H9 (cell line): Measurements from ENCODE around the gene TMEM182. TPM values are rescaled to one million over a fixed set of nuclear protein-coding genes. Genes with fewer than 3 reads are reported as not detected.

Experiments
- DNase-seq: peaks from one replicate; pipeline ENCODE4 v3.0.0-alpha.2; 2017
- H2AFZ ChIP-seq: one replicate; pipeline ENCODE4 v1.6.1; 2013; ENCODE audit warnings: mild to moderate bottlenecking, low read length, control low read depth, moderate library complexity
- H2AK5ac ChIP-seq: 2 replicates; pipeline ENCODE4 v1.6.1; 2013; ENCODE audit warnings: low read length, control low read depth, mixed read lengths; ENCODE audit not compliant: insufficient read length
- H2BK120ac ChIP-seq: one replicate; pipeline ENCODE4 v1.6.1; 2013; ENCODE audit warnings: low read depth, mild to moderate bottlenecking, low read length, control low read depth, inconsistent platforms; ENCODE audit not compliant: poor library complexity, severe bottlenecking
- H2BK12ac ChIP-seq: 2 replicates; pipeline ENCODE4 v1.6.1; 2013; ENCODE audit warnings: low read length, control low read depth, mixed read lengths, low read depth; ENCODE audit not compliant: insufficient read length
- H2BK15ac ChIP-seq: 2 replicates; pipeline ENCODE4 v1.6.1; 2013; ENCODE audit warnings: low read depth, low read length, control low read depth
- H2BK20ac ChIP-seq: one replicate; pipeline ENCODE4 v1.6.1; 2013; ENCODE audit warnings: low read depth, mild to moderate bottlenecking, low read length, control low read depth, inconsistent platforms; ENCODE audit not compliant: poor library complexity, severe bottlenecking
- H2BK5ac ChIP-seq: 2 replicates; pipeline ENCODE4 v1.6.1; 2013; ENCODE audit warnings: low read length, control low read depth, mixed read lengths; ENCODE audit not compliant: insufficient read length
- H3K14ac ChIP-seq: 2 replicates; pipeline ENCODE4 v1.6.1; 2013; ENCODE audit warnings: low read length, control low read depth; ENCODE audit not compliant: insufficient read depth
- H3K18ac ChIP-seq: 2 replicates; pipeline ENCODE4 v1.6.1; 2013; ENCODE audit warnings: low read depth, mild to moderate bottlenecking, mixed read lengths, low read length, control low read depth; ENCODE audit not compliant: insufficient read length
- H3K23ac ChIP-seq: 2 replicates; pipeline ENCODE4 v1.6.1; 2013; ENCODE audit warnings: low read length, control low read depth, mixed read lengths, low read depth; ENCODE audit not compliant: insufficient read length
- H3K23me2 ChIP-seq: 2 replicates; pipeline ENCODE4 v1.6.1; 2013; ENCODE audit warnings: low read depth, mild to moderate bottlenecking, mixed read lengths, low read length, control low read depth; ENCODE audit not compliant: insufficient read length, poor library complexity, severe bottlenecking
- H3K27ac ChIP-seq: 2 replicates; pipeline ENCODE4 v1.5.1; 2013; ENCODE audit warnings: low read length, control low read depth, mixed read lengths, low read depth; ENCODE audit not compliant: insufficient read length
- H3K27me3 ChIP-seq: 2 replicates; pipeline ENCODE4 v1.6.1; 2013; ENCODE audit warnings: low read length, control low read depth, inconsistent platforms; ENCODE audit not compliant: insufficient read depth
- H3K4ac ChIP-seq: 2 replicates; pipeline ENCODE4 v1.6.1; 2013; ENCODE audit warnings: low read depth, mild to moderate bottlenecking, control low read depth, inconsistent platforms, low read length, moderate library complexity
- H3K4me1 ChIP-seq: 2 replicates; pipeline ENCODE4 v1.6.1; 2013; ENCODE audit warnings: low read length, control low read depth, inconsistent platforms; ENCODE audit not compliant: insufficient read depth
- H3K4me2 ChIP-seq: 2 replicates; pipeline ENCODE4 v1.6.1; 2013; ENCODE audit warnings: low read length, control low read depth, mixed read lengths; ENCODE audit not compliant: insufficient read length, insufficient read depth
- H3K56ac ChIP-seq: 2 replicates; pipeline ENCODE4 v1.6.1; 2013; ENCODE audit warnings: low read depth, mild to moderate bottlenecking, mixed read lengths, low read length, control low read depth; ENCODE audit not compliant: insufficient read length
- H3K79me1 ChIP-seq: 2 replicates; pipeline ENCODE4 v1.6.1; 2013; ENCODE audit warnings: low read depth, mild to moderate bottlenecking, moderate library complexity, low read length, control low read depth, inconsistent platforms; ENCODE audit not compliant: insufficient read depth, poor library complexity, severe bottlenecking
- H3K79me2 ChIP-seq: 2 replicates; pipeline ENCODE4 v1.6.1; 2013; ENCODE audit warnings: low read length, control low read depth, inconsistent platforms; ENCODE audit not compliant: insufficient read depth
- H3K9ac ChIP-seq: 2 replicates; pipeline ENCODE4 v1.6.1; 2013; ENCODE audit warnings: low read length, control low read depth, mixed read lengths; ENCODE audit not compliant: insufficient read length; ENCODE audit errors: extremely low read depth
- H3K9me3 ChIP-seq: one replicate; pipeline ENCODE4 v1.6.1; 2013; ENCODE audit warnings: low read depth, low read length, inconsistent platforms; ENCODE audit not compliant: control insufficient read depth
- H3T11ph ChIP-seq: one replicate; pipeline ENCODE4 v1.6.1; 2013; ENCODE audit warnings: mild to moderate bottlenecking, low read length, control low read depth, inconsistent platforms
- H4K20me1 ChIP-seq: one replicate; pipeline ENCODE4 v1.6.1; 2013; ENCODE audit not compliant: control insufficient read depth, insufficient read length, insufficient read depth
- H4K5ac ChIP-seq: 2 replicates; pipeline ENCODE4 v1.6.1; 2013; ENCODE audit warnings: low read depth, mild to moderate bottlenecking, mixed read lengths, low read length, control low read depth; ENCODE audit not compliant: insufficient read length
- H4K8ac ChIP-seq: replicated peaks from 2 replicates; pipeline ENCODE4 v1.6.1; 2013; ENCODE audit warnings: low read length, control low read depth, mixed read lengths, low read depth; ENCODE audit not compliant: insufficient read length
- H4K91ac ChIP-seq: 2 replicates; pipeline ENCODE4 v1.6.1; 2013; ENCODE audit warnings: low read depth, mild to moderate bottlenecking, moderate library complexity, mixed read lengths, low read length, control low read depth; ENCODE audit not compliant: insufficient read length
- H3K27ac Mint-ChIP-seq, 3 experiments: 2 replicates in 2 of 3; 3 replicates in 1 of 3; pipeline ENCODE4 v1.8.0; 2020 to 2021; ENCODE audit warnings: mixed read lengths in 3 of 3, mild to moderate bottlenecking in 1 of 3, moderate library complexity in 1 of 3
- H3K27me3 Mint-ChIP-seq: 2 replicates; pipeline ENCODE4 v1.8.0; 2021; ENCODE audit warnings: low read depth, mild to moderate bottlenecking, moderate library complexity, mixed read lengths
- H3K36me3 Mint-ChIP-seq, 3 experiments: 2 replicates in 2 of 3; 3 replicates in 1 of 3; pipeline ENCODE4 v1.8.0; 2020 to 2021; ENCODE audit warnings: low read depth in 3 of 3, mixed read lengths in 3 of 3; ENCODE audit not compliant: insufficient read depth in 1 of 3
- H3K4me1 Mint-ChIP-seq, 2 experiments: 2 replicates each; pipeline ENCODE4 v1.8.0; 2020; ENCODE audit warnings: mixed read lengths in 2 of 2
- H3K4me3 Mint-ChIP-seq, 2 experiments: 2 replicates in 1 of 2; 3 replicates in 1 of 2; pipeline ENCODE4 v1.8.0; 2020 to 2021; ENCODE audit warnings: mild to moderate bottlenecking in 2 of 2, mixed read lengths in 2 of 2, moderate library complexity in 1 of 2
- H3K9me3 Mint-ChIP-seq, 2 experiments: 2 replicates in 1 of 2; 3 replicates in 1 of 2; pipeline ENCODE4 v1.8.0; 2020; ENCODE audit warnings: mild to moderate bottlenecking in 2 of 2, mixed read lengths in 2 of 2, moderate library complexity in 1 of 2
- CTCF ChIP-seq: fragments of 200-600 bp; sonication (generic); conservative IDR thresholded peaks from 3 replicates; pipeline ENCODE4 v1.8.0; 2021; ENCODE audit warnings: antibody characterized with exemption, mild to moderate bottlenecking
- WGBS: extraction: QIAGEN DNeasy Blood & Tissue Kit; methylation state at CpG from one replicate; pipeline ENCODE4 v1.1.7; 2013; ENCODE audit warnings: missing lambda C conversion rate, low lambda C conversion rate, mixed read lengths; ENCODE audit not compliant: insufficient read length; ENCODE audit errors: extremely low coverage; 5-methylcytosine and 5-hydroxymethylcytosine counted together
- total RNA-seq: library from RNA; stranded (reverse); gene quantifications from 2 replicates; pipeline ENCODE4 v1.2.1, GENCODE V29; 2021

The TMEM182 gene
- total RNA-seq, 1 experiment from 2014 or later = 3.6 TPM

DNA sequence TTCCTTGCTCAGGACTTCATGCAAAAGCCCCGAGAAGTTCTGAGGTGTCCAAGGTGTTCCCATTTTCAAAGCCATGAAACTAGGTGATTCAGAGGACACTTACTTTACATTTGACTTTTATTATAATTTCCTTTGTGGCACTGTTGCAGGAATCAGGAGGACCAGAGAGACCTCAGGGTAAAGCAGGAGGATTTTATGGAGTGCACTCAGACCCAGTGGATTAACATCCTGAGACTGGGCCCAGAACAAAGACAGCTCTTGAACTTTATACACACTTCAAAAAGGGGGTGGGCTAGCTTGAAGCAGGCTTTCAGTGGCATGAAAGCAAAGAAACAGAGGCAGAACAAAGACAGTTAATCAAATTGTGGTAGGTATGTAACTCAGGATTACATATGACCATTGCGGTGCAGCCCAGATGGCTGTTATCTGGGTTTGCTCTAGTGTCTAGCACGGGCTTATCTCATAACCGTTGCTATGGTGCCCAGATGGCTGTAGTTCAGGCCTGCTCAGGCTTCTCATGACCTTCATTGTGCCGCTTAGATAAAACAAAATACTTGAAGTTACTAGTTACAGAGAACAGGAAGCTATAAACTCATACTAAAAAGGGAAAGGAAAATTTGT, 39.4 kb downstream of the TMEM182 start:
- Histone ChIP-seq H4K91ac (no peak overlapping the region), H2BK5ac (no peak overlapping the region), H2BK120ac (no peak overlapping the region), H3T11ph (no peak overlapping the region), H2BK15ac (no peak overlapping the region), H3K27me3 (no peaks in the 10 kb centered on the region), H3K79me2 (no peaks in the 10 kb centered on the region), H3K23me2 (no peaks in the 10 kb centered on the region), H3K27ac (no peak overlapping the region), H2AFZ (no peak overlapping the region), H3K4me2 (no peak overlapping the region), H3K14ac (no peak overlapping the region), H2AK5ac (no peak overlapping the region), H3K4me1 (no peaks in the 10 kb centered on the region), H3K4ac (no peak overlapping the region), H3K9me3 (peaks cover 25% of the 10 kb centered on the region), H3K18ac (no peak overlapping the region), H3K23ac (no peak overlapping the region), H4K20me1 (no peaks in the 10 kb centered on the region), H2BK20ac (no peak overlapping the region), H3K9ac (no peak overlapping the region), H4K8ac (no peak overlapping the region), H4K5ac (no peak overlapping the region), H3K56ac (no peak overlapping the region), H2BK12ac (no peak overlapping the region), H3K79me1 (no peaks in the 10 kb centered on the region)
- no peak for TF ChIP-seq CTCF
- DNase-seq = no peak
- no peak overlapping the region for H3K4me3 Mint-ChIP-seq
- peaks cover 3% of the 10 kb centered on the region; the same call in 1 of the 2 replicates for H3K27me3 Mint-ChIP-seq
- H3K36me3 Mint-ChIP-seq = peaks cover 58 to 65% (median 61%) of the 10 kb centered on the region in 3 experiments
- H3K9me3 Mint-ChIP-seq = peaks cover 42 to 50% of the 10 kb centered on the region in 2 experiments
- WGBS = no CpG with 5 or more reads among the region's 5 CpGs
- no peaks in the 10 kb centered on the region for H3K4me1 Mint-ChIP-seq
- no peak overlapping the region for H3K27ac Mint-ChIP-seq
